Ovary (tissue), 3 donors: Measurements from ENCODE around the gene GRB2.

Experiments
- CTCF ChIP-seq, 3 donors: fragments of 450-650 bp in 2 of 3; fragments of 200-600 bp in 1 of 3; IDR thresholded peaks; one replicate each; pipeline versions ENCODE4 v1.5.1 to v1.8.0; 2016 to 2022; ENCODE audit warnings: antibody characterized with exemption in 3 of 3, mild to moderate bottlenecking in 1 of 3
- EP300 ChIP-seq: sonication (generic); formaldehyde crosslinking; IDR thresholded peaks from one replicate; pipeline ENCODE4 v1.6.1; 2017; ENCODE audit warnings: antibody characterized with exemption
- donor health status: DM: no; HTN: no; CAD: no.

DNA sequence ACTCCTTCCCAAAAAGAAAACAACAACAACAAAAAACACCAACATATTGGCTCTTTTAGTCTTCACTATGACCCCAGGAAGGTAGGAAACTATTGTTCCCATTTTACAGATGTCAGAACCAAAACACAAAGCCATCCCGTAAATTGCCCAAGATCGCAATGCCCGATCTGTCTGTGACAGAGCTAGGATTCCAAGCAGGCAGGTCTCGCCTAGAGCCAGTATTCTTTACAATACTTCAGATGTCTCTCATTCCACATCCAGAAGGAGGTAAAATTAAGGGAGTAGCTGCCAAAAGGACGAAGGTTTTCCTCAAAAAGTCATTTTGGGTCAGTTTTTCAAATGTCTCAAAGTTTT lies 21.7 kb downstream of the GRB2 start:
- TF ChIP-seq CTCF (IDR thresholded peaks at IDR 0.05): no peak
- TF ChIP-seq EP300: no peak
